NCI-H2029 treated with DMSO at 0.1 percent for 48 hours (cell line): ENCODE data around the gene FOXD2.
"Not testable (repeated sequence)": the region's sequence is repeated elsewhere in the genome, so short reads cannot be mapped to it uniquely, and the experiment has no call there.

Source experiments
- DNase-seq: peaks from one replicate; lab custom pipeline; 2025; lab: John Stamatoyannopoulos, UW

FOXD2 gene

DNA sequence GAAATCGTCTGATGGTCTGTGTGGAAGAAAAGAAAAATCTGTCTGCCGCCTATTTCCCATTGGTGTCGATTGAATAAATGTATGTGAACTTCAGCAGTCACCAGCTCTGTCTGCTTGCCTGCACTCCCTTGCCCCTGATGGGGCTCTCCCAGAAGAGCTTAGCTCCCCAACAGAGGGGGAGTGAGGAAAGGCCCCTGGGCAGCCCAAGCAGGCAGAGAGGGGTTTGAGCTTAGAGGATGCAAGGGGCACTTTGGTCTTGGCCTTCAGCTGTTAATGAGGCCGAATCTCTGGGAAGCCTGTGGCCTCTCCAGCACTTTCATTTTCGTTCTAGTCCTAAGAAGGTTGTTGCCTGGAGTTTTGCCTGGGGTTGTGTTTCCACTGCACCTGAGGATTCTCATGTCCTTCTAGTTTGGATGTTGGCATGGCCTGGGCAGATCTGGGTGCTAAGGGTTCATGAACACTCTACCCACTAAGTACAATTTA, 2.8 kb downstream of the FOXD2 start:
- no peak for DNase-seq

DNA sequence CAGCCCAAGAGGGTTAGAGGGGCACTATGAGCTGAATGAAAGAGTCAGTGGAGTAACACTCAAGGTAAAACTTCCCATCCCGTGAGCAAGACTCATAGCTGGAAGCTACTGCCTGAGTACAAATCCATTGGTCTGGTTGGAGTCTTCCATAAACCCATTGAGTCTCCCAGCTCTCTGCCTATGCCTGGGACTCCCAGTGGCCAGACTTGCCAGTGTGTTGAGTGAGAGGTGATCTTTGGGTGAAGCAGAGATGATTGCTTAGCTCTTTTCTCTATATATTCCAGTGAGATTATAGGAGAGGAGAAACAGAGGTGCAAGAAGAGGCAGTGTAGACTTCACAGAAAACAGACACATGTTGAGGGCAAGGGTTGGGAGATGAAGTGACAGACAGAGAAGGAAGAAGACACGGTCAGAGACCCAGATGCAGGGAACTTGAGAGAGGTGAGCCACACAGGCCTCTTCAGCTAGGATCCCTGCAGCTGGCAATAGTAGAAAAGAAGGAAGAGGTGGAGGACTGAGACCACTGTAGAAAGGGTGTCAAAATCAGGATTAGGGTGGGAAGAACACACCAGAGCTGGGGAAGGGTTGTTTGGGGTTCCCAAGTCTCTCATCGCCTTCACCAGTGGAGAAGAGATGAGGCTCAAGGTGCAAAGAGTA, 3.7 kb downstream of the FOXD2 start:
- DNase-seq = no peak

DNA sequence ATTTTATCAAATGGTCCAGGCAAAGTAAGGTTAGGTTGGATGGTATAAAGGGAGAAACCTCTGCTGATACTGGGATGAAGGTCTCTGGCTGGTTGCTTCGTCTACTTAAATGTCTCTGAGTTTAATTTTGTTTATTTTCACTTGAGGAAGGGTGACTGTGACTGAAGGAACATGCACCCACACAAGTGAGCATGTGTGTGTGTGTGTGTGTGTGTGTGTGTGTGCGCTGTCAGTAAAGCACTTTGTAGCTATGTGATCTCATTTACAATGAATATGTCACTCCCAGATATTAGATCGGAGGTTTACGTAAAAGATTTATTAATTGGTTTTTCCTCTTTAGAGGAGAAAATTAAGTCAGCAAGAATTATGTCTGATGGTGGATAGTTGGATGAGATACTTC, 4.4 kb downstream of the FOXD2 start:
- DNase-seq = no peak

DNA sequence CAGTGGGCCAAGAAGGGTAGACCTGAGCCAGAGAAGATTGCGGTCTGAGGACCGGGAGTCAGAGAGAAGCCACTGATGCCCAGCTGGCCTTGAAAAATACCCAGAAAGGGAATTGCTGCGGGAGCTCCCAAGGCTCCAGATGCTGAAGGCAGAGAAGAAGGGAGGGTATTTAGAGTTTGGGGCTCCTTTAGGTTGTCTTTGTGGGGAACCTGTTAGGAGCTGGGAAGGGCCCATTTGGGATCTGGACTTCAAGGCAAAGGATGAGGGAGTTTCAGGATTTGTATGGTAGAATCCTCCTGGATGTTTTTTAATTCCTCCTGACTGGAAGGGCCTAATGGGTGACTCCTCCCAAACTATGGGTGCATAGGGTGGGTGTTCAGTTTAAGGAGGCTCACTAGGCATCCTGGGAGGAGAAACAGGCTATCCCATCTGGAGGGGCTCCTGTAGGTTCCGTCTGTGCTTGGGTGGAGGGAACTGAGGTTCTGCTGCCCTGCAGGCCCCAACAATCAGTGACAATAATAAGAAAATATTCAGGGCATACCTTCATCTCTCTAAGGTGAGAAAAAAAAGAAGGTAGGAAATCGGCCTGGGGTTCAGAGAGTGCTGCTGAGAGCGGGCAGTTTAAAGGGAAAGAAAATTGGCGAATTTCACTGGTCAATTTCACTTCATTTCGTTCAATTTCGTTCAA, 5.1 kb downstream of the FOXD2 start:
- no peak for DNase-seq

DNA sequence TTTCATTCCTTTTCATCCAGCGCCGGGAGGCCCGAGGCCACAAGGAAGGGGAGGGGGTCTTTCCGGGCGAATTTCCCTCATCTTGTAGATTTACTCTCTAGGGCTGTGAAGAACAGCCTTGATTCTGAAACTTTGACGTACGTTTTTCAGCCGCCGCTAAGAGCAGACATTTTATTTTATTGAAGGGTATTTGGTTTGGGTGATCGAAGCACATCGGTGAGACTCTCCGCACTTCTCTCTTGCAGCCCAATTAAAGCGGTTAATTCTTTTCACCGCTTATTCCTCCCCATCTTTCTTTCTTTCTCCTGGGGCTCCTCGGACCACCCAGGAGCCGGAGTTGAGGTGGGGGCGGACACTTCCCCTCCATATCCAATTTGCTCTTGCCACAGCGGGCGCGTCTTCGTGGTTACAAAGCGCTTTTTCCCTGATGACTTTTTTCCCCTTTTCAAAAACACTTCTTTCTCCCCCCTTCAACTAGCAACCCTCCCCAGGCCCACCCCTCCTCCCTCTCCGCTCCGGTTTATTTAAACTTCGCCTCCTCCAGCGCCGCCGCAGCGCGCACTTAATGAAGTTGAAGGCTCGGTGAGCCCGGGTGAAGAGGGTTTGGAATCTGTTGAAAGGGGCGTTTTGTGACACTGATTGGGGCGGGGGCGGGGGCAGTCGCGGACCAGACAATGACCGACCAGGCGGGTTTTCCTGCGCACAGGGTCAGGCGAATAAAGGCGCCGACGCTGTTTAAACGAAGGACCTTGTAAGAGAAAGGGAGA, 5.9 kb downstream of the FOXD2 start:
- no peak for DNase-seq

DNA sequence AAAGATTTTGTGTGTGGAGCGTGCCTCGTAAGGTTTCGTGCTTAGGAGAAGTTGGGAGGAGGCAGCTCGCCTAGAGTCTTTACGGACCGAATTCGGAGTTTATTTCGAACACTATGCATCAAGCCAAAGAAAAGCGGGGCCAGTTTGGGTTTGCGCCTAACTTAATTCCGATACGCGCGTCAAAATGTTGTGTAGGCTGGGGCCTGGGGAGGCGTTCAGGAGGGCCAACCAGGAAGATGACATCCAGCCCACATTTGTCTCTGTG, 6.4 kb downstream of the FOXD2 start:
- DNase-seq = no peak

DNA sequence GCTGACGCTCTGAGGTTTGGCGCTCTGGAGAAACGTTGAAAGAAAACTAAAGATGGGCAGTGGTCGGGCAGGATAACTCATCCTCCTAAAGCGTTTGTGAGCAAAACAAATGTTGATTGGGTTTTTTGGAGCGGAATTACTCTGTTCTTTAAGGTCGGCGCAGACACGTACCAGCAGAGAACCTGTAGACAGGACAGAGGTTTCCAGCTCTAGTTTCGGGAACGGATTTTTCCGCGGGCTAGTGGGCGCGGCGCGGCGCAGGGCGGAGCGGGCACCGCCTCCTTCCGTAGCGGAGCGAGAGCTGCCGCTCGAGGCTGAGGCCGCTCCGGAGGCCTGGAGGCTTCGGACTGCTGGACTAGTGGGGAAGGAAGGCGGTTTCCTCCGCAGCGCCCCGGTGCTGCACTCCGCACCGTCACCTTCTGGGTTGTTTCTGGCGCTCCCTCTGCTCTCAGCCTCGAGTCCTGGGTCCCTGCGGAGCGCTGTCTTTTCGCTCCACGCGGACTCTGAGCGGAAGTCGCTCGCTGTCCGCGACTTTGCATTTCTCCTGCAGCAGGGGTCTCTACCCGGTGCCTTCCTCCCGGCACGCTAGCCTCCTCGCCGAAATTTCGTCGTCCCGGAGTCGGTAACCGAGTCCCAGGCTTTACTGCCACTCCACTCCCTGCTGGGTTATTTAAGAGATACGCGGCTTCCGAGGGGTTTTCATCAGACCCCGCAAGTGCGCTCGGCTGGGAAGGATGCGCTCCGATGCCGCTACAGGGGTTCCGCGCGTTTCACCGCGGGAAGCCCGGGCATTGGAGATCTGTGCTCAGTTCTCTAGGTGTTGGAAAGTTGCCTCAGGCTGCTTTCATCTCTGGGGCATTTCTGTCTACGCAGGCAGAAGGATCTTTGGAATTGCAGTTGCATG, 7.0 kb downstream of the FOXD2 start:
- no peak for DNase-seq

DNA sequence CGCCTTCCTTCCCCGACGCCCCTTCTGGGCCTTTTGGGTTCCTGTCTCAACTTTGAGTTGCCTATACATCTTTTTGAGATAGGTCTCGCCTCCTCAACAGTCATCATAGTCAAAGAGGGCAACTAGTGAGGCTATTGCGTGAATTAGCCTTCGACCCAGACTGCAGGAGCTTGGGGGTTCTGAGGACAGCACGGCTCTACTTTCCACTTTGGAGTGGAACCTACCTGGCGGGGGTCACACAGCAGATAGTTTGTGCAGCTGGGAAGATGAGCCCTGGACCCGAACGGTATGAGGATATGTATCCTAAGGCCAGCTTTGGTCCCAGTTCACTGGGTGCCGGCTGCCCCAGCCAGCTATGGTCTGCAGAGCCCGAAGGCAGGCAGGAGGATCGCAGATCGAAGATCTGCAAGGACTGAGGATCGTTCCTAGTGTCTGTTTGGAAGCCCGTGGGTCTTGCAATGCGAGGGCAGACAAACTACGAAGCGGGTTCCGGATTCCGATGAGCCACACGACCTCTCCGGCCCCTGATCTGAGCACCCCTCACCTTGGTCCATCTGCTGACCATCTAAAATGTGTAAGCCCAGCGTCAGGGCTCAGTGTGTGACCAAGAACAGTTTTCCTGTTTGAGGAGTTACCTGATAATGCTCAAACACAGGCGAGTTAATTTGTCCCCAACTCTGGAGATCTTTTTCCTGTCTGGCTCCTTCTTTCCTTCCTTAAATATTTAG, 8.1 kb downstream of the FOXD2 start:
- DNase-seq = no peak

DNA sequence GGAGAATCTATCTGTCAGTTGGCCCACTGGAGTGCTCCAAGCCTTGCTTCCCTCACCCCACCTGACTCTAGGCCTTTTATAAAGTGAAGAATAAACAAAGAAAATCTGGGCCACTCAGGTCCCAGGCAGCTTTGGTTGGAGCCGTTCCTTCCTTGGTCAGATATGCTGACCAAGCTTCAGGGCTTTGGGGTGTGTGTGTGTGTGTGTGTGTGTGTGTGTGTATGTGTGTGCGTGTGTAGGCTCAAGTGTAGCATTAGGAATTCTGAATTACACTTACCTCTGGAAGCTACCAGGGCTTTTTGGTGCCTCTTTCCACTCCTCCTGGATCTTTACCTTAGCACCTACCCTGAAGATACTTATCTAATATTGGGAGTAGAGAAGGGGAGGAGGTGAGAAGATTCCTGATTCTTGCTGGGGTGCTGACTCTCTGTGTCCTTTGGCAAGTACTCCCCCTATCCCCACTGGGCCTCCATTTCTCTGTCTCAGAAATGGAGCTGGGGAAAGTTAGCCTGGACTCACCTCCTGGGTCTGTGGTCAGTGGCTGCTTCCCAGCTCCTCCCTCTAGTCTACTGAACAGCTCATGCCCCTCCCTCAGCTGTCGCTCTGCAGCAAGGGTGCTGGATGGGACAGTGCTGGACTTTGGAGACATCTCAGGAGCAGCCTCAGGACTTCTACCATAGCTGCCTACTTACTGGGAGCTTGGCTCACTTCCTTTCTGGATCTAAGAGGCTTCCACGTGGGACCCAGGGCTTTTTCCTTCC, 10.8 kb downstream of the FOXD2 start:
- no peak for DNase-seq

DNA sequence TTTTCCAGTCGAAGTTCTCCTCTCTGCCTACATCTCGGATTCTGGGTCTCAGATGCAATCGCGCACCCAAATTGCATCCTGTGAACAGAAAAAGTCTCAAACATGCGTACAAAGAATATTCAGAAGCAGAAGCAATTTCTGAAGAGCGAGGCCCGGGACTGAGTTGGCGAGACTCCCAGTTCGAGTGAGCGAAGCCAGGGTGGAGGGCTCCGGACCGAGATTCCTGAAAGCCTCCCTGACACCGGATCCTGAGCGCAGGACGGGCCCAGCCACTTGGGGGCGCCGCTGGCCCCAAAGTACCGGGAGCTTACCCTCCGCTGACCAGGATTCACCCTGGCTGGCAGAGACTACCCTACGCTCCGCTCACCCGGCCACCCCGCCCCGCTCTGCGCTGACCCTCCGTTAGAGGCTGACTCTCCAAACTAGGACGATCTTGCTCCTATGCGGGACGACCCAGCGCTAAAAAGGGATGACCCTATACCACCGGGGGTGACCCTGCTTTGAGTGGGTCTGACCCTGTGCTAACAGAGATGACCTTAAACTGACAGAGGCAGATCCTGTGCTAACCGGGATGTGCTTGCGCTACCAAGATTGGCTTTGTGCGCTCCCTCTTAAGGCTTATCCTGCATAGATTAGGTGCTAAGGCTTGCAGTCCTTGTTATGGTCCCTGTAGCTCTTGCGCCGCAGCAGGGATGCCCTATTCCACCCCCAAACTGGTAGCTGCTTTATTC, 12.1 kb downstream of the FOXD2 start:
- peak; percentile 20 for DNase-seq

DNA sequence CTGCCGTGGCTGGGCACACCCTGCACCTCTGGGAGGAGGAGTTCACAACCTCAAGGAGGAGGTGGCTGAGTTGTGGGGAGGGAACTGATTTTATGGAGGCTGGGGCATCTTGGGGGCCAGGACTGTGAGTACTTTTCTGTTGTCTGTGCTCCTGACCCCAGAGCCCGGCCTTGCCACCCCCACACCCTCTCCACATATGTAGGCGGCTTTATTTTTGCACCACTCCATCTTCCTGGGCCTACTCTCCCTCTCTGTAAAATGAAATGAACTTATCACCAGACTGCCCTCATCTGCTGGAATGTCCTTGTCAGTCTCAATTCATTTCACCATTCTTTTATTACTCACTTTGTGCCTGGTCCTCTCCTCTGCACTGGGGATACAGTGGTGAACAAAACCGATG, 12.8 kb downstream of the FOXD2 start:
- no peak for DNase-seq

DNA sequence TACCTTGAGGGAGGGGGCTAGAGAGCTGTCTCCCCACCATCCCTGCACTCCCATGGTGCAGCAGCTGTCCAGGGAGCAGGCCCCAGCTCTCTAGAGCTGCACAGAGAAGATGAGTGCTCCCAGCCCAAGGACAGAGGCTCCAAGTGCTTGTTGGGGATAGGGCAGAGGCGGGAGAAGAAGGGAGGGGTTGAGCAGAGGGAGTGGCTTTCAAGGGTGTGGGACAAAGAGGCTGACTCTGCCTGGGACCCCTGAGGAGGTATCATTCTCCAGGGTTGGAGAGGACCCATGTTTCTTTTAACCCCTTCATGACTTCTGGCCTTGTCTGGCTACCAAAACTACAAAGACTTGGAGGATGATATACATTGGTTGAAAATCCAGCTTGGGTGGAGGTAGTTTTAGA, 14.6 kb downstream of the FOXD2 start:
- no peak for DNase-seq

DNA sequence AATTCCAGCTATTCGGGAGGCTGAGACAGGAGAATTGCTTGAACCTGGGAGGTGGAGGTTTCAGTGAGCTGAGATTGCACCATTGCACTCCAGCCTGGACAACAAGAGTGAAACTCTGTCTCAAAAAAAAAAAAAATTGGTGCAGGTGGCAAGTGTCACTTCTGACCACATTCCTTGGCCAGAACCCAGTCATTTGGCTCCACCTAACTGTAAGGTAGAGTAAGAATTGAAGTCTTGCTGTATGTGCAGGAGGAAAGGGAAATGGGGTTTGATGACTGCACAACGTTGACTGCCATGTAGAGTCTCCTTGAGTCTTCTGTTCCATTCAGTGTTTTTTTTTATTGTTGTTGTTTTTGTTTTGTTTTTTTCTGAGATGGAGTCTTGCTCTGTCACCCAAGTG, 16.1 kb downstream of the FOXD2 start:
- DNase-seq = not testable (repeated sequence)

DNA sequence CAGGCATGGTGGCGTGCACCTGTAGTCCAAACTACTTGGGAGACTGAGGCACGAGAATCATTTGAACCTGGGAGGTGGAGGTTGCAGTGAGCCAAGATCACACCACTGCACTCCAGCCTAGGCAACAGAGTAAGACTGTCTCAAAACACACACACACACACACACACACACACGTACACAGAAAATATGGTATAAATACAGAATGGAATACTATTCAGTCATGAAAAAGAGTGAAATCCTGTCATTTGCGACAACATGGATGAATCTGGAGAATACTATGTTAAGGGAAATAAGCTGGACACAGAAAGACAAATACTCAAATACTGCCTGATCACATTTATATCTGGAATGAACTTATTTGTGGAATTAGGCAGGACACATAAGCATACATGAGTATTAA, 18.4 kb downstream of the FOXD2 start:
- DNase-seq = no peak

DNA sequence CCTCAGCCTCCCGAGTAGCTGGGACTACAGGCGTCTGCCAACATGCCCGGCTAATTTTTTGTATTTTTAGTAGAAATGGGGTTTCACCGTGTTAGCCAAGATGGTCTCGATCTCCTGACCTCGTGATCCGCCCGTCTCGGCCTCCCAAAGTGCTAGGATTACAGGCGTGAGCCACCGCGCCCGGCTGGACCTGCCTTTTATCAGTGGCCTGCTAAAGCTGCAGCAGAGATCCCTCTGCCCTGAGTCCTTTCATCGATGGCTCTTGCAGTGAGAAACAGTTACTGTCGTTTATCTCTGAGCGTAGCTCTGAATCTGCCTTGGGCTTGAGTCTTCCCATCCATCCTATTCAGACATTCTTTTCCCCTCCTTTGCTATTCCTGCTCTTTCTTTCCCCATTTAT, 19.7 kb downstream of the FOXD2 start:
- DNase-seq = not testable (repeated sequence)

DNA sequence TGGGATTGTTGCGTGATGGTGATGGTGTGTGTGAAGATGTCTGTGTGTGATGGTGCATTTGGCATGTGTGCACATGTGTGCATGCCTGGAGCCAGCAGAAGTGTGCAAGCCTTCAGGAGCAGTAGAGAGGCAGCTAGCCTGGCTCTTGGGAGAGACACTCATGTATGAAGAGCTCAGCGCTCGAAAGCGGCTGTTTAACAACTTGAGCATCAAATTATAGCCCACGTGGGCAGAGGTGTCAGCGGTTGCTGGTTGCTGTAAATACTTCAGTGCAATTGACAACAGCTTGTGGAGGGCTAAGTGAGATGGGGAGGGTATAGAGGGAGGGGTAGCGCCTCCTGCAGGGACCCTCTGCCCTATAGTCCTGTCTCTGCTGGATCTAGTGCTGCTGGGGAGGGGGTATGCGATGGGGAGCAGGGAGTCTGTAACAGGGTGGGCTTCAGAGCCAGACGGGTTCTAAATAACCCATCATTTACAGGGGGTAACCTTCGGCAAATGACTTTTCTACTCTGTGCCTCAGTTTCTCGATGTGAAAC, 21.5 kb downstream of the FOXD2 start:
- peak; percentile 83 for DNase-seq

DNA sequence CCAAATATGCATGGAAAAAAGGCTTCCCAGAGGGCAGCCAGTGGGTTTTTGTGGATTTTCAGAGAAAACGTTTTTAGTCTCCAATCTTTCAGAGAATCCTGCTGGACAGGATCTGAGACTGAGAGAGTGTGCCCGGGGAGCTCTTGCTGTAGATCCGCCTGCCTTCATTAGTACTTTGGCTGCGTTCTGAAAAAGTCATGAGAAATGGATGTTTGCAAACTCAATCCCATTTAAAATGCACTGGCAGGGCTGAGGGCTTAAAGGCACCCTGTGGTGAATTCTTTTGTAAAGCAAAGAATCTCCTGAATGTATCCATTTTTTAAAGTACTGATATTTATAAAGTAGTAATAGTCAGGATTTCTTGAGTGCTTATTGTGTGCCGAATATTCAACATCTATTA, 22.2 kb downstream of the FOXD2 start:
- DNase-seq = no peak

DNA sequence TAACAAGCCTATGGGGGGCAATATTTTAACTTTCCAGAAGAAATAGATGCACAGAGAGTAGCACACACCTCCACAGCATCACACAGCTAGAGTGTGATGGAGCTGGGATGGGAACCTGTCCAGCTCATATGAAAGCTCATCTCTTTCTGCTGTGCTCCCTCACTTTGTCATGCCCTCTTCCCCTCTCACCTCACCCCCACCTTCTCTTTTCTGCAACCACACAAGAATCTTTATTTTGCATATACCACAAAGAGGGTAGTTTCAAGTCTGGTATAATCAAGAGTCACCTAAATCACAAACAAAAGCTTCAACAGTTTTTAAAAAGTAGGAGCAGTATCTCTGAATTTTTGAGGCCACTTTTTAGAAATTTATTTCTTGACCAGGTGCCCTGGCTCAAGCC, 22.6 kb downstream of the FOXD2 start:
- no peak for DNase-seq

DNA sequence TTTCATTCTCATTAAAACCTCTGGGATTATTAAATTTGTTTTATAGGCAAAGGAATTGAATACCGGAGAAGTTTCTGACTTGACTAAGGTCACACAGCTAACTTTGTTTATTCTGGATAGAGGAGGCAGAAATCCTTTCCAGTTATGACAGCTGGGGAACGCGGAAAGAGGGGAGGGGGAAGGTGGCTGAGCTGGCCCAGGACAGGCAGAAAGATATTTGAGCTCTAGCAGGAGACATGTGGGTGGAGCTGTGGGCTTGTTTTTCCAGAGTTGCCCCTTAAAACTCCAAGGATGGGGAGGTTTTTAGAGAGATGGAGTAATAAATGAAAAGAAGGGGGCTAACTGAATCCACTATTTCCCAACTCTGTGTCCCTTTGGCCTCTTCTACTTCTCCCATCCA, 27.8 kb downstream of the FOXD2 start:
- DNase-seq = no peak
